Thyroid gland (tissue), 4 donors: Measurements from ENCODE around the gene TMEM225B. TPM values are rescaled to one million over a fixed set of nuclear protein-coding genes. Genes with fewer than 3 reads are reported as not detected.
"Not testable (repeated sequence)": the region's sequence is repeated elsewhere in the genome, so short reads cannot be mapped to it uniquely, and the experiment has no call there.

Source experiments
- DNase-seq, 2 donors: peaks; one replicate each; pipeline ENCODE4 v3.0.0-alpha.2; 2019
- H3K27ac ChIP-seq, 3 donors: fragments of 200-600 bp; sonication (generic); 1 replicate in 2 of 3; 2 replicates in 1 of 3; pipeline ENCODE4 v1.5.1; 2016 to 2019; ENCODE audit warnings: mild to moderate bottlenecking in 1 of 3, moderate library complexity in 1 of 3
- H3K27me3 ChIP-seq: fragments of 200-600 bp; sonication (generic); one replicate; pipeline ENCODE4 v1.5.1; 2019
- H3K36me3 ChIP-seq, 2 donors: fragments of 200-600 bp; sonication (generic); one replicate each; pipeline ENCODE4 v1.5.1; 2016 to 2019
- H3K4me1 ChIP-seq, 2 donors: fragments of 200-600 bp; sonication (generic); one replicate each; pipeline ENCODE4 v1.5.1; 2017 to 2019
- H3K4me3 ChIP-seq, 3 donors: fragments of 200-600 bp; sonication (generic); replicated peaks in 1 of 3; 1 replicate in 2 of 3; 2 replicates in 1 of 3; pipeline ENCODE4 v1.5.1; 2016; ENCODE audit warnings: mild to moderate bottlenecking in 1 of 3
- H3K9me3 ChIP-seq: fragments of 200-600 bp; sonication (generic); one replicate; pipeline ENCODE4 v1.5.1; 2017
- POLR2A ChIP-seq, 2 donors: fragments of 450-650 bp; IDR thresholded peaks; one replicate each; pipeline ENCODE4 v1.6.1; 2017; ENCODE audit warnings: antibody characterized with exemption in 2 of 2, mild to moderate bottlenecking in 2 of 2, moderate library complexity in 1 of 2
- WGBS, 2 donors: methylation state at CpG; one replicate each; pipeline ENCODE4 v1.1.5; 2017; 5-methylcytosine and 5-hydroxymethylcytosine counted together
- intact Hi-C: fragments of 100-400 bp; cut with DNase I; formaldehyde crosslinking; loops from one replicate; pipeline ENCODE4 v1.15.1; 2023
- total RNA-seq, 4 donors: library from RNA; depleted of rRNA; stranded (reverse); fragments of >200 nt; gene quantifications; one replicate each; pipeline ENCODE4 v1.2.3, GENCODE V29; 2016
- TF ChIP-seq, protein P1 (sequence below), 6 experiments: fragments of 200-600 bp in 3 of 6; fragments of 450-650 bp in 3 of 6; sonication (generic) in 3 of 6; IDR thresholded peaks; one replicate each; pipeline ENCODE4 v1.5.1; 2016 to 2019; ENCODE audit warnings: antibody characterized with exemption in 6 of 6, mild to moderate bottlenecking in 2 of 6, inconsistent platforms in 1 of 6, moderate library complexity in 1 of 6

The TMEM225B gene
- total RNA-seq, 4 donors from 2014 or later: 1.1 to 3.2 (median 2.3) TPM

GRCh38 chr7:99562832-99563231, 35.2 kb upstream of the TMEM225B start:
- peaks cover 44 to 55% of the 10 kb centered on the region in 2 donors for H3K36me3 ChIP-seq

GRCh38 chr7:99563650-99564049, 34.4 kb upstream of the TMEM225B start:
- WGBS, 2 donors: 96% methylated on average over 10 of the region's 10 CpGs
- H3K36me3 ChIP-seq: peaks cover 44 to 55% of the 10 kb centered on the region in 2 donors
- H3K4me1 ChIP-seq: peaks cover 0 to 10% of the 10 kb centered on the region in 2 donors
- no peaks in the 10 kb centered on the region for H3K27me3 ChIP-seq
- intact Hi-C loops: no loop called here
- no peaks in the 10 kb centered on the region for H3K9me3 ChIP-seq
- TF ChIP-seq POLR2A (IDR thresholded peaks at IDR 0.05): no peak
- no peak for DNase-seq
- no peak overlapping the region for H3K27ac ChIP-seq
- no peak overlapping the region for H3K4me3 ChIP-seq

More at GRCh38 chr7:99562832-99563231, 35.2 kb upstream of the TMEM225B start:
- DNase-seq: no peak
- 50 to 82% methylated on average over 2 of the region's 2 CpGs for WGBS, 2 donors
- peaks cover 0 to 10% of the 10 kb centered on the region in 2 donors for H3K4me1 ChIP-seq
- H3K4me3 ChIP-seq: no peak overlapping the region
- intact Hi-C loops: no loop called here
- no peak overlapping the region for H3K27ac ChIP-seq
- no peaks in the 10 kb centered on the region for H3K27me3 ChIP-seq
- no peaks in the 10 kb centered on the region for H3K9me3 ChIP-seq
- TF ChIP-seq POLR2A (IDR thresholded peaks at IDR 0.05): no peak

DNA sequence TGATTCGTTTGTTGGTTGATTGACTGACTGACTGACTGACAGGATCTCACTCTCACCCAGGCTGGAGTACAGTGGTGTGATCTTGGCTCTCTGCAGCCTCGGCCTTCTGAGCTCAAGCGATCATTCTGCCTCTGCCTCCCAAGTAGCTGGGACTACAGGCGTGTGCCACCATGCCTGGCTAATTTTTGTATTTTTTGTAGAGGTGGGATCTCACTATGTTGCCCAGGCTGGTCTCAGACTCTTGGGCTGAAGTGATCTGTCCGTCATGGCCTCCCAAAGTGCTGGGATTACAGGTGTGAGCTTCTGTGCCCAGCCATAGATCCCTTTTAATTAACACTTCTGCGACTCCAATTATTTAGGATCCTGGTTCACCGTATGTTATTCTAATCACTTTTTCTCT, 29.3 kb upstream of the TMEM225B start:
- H3K27me3 ChIP-seq, H3K4me1 ChIP-seq, H3K27ac ChIP-seq, intact Hi-C loops, H3K9me3 ChIP-seq, DNase-seq, H3K4me3 ChIP-seq: not testable (repeated sequence)
- H3K36me3 ChIP-seq: peaks cover 34 to 54% of the 10 kb centered on the region in 2 donors
- 98 to 99% methylated on average over 7 of the region's 7 CpGs for WGBS, 2 donors

DNA sequence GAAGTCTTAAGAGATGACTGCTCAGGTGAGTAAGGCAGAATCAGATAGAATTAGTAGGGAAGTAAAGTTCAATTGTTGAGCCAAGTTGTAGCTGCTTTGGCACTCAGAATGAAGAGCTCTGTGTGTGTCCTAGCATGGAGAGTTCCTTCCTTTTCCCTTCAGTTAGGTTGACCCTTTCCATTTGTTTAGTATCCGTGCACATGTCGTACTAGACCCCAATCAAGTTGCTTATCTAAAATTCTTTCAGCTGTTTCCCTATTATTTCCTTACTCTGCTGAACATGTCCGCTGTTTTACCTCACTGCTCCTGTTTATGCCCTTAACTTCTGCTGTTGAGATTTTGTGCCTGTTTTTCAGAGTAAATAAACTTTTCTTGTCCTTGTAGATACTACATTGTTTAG, 26.3 kb upstream of the TMEM225B start:
- no peak for DNase-seq
- H3K27ac ChIP-seq: no peak overlapping the region
- H3K27me3 ChIP-seq: no peaks in the 10 kb centered on the region
- H3K4me1 ChIP-seq: no peaks in the 10 kb centered on the region
- H3K9me3 ChIP-seq: no peaks in the 10 kb centered on the region
- H3K36me3 ChIP-seq: peaks cover 17 to 36% of the 10 kb centered on the region in 2 donors
- intact Hi-C loops: no loop called here
- H3K4me3 ChIP-seq: no peak overlapping the region
- WGBS, 2 donors: 94 to 96% methylated on average over 3 of the region's 3 CpGs
- TF ChIP-seq, protein P1, sequence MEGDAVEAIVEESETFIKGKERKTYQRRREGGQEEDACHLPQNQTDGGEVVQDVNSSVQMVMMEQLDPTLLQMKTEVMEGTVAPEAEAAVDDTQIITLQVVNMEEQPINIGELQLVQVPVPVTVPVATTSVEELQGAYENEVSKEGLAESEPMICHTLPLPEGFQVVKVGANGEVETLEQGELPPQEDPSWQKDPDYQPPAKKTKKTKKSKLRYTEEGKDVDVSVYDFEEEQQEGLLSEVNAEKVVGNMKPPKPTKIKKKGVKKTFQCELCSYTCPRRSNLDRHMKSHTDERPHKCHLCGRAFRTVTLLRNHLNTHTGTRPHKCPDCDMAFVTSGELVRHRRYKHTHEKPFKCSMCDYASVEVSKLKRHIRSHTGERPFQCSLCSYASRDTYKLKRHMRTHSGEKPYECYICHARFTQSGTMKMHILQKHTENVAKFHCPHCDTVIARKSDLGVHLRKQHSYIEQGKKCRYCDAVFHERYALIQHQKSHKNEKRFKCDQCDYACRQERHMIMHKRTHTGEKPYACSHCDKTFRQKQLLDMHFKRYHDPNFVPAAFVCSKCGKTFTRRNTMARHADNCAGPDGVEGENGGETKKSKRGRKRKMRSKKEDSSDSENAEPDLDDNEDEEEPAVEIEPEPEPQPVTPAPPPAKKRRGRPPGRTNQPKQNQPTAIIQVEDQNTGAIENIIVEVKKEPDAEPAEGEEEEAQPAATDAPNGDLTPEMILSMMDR (IDR thresholded peaks at IDR 0.05): no peak
- TF ChIP-seq POLR2A (IDR thresholded peaks at IDR 0.05): no peak

GRCh38 chr7:99573257-99573656, 24.8 kb upstream of the TMEM225B start:
- Histone ChIP-seq H3K4me3 (no peak overlapping the region), H3K36me3 (peaks cover 17 to 36% of the 10 kb centered on the region in 2 donors), H3K9me3 (no peaks in the 10 kb centered on the region), H3K27me3 (no peaks in the 10 kb centered on the region), H3K4me1 (no peaks in the 10 kb centered on the region), H3K27ac (no peak overlapping the region)
- intact Hi-C loops: no loop called here
- no peak for DNase-seq
- TF ChIP-seq POLR2A (IDR thresholded peaks at IDR 0.05): no peak
- TF ChIP-seq, protein P1 (IDR thresholded peaks at IDR 0.05): no peak
- WGBS, 2 donors: 93 to 98% methylated on average over 1 of the region's 1 CpG

DNA sequence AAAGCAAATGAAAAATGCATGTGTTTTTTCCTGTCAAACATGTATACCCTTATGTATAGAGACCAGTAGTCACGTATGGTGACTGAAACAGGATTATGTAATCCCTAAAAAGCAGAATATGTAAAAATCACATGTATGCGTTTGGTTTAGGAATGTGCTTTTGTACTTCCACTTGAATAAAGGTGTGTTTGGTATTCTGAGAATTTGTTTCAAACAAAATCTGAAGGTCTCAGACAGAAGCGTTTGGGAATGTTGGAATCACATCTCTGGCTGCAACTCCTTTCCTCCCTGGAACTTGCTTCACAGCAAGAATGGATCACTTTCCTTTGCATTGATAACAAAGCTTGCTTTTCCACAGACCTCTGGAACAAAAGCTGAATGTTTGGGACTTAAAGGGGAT, 21.8 kb upstream of the TMEM225B start:
- 74 to 80% methylated on average over 3 of the region's 3 CpGs for WGBS, 2 donors
- H3K27ac ChIP-seq: no peak overlapping the region
- intact Hi-C loops: no loop called here

More for the DNA sequence above, 21.8 kb upstream of the TMEM225B start:
- no peak for TF ChIP-seq POLR2A (IDR thresholded peaks at IDR 0.05)
- TF ChIP-seq, protein P1 (IDR thresholded peaks at IDR 0.05): no peak
- Histone ChIP-seq H3K27me3 (no peaks in the 10 kb centered on the region), H3K4me3 (no peak overlapping the region), H3K36me3 (peaks cover 17 to 26% of the 10 kb centered on the region in 2 donors), H3K4me1 (peaks cover 8% of the 10 kb centered on the region in 2 donors), H3K9me3 (no peaks in the 10 kb centered on the region)
- DNase-seq: no peak
